GM12873 (cell line): ENCODE data around the gene GNL1.

Experiments
- CTCF ChIP-seq: IDR thresholded peaks from 2 replicates; pipeline ENCODE4 v1.5.1; 2012; ENCODE audit warnings: low read depth, mild to moderate bottlenecking, moderate library complexity, low read length, control low read depth; ENCODE audit not compliant: insufficient read depth; ENCODE audit errors: missing control alignments

The GNL1 gene

GRCh38 chr6:30507849-30508827 is 48.2 kb downstream of the GNL1 start:
- no peak for TF ChIP-seq CTCF

DNA sequence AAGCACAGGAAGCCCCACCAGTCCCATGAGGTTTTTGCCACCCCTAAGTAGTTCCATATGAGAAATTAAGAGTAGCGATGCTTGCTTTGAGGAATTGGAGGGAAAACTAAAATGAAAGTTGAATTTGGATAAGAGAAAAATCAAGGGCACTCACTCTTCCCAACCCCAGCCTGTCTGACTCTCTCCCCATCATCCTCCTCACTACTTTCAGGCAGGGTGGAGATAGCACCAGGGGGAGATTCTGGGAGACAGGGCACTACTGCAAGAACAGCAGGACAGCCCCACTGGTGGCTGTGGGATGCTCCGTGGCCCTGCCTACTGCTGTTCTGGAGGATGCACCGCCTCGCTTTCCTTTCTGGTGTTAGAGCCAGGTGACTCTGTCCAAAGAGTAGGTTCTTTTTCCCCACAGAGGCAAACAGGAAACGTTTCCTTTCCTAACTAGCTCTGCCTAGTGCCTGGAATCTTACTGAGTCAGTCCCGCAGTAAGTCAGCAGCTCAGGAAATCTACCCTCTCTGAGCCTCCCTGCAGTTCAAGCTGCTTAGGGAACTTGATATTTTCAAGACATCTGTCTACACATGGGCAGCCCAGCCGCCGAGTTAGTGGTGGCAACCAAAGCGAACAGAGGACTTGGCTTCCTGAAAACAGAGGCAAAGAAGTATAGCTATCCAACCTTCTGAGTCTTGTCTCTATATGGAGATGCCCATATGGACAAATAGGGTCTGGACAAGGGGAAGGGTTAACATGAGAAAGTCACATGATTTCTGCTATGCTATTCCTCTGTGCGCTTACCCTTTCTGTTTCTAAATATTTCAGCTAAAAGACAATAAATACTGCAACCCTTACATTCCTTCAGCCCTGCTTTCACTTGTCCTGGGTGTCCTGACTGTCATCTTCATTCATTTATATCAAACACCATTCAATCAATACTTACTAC is 55.6 kb downstream of the GNL1 start:
- TF ChIP-seq CTCF: no peak

GRCh38 chr6:30497714-30498113 is 58.6 kb downstream of the GNL1 start:
- no peak for TF ChIP-seq CTCF

GRCh38 chr6:30495993-30496392 is 60.3 kb downstream of the GNL1 start:
- no peak for TF ChIP-seq CTCF

- no peak for TF ChIP-seq CTCF
Observed at GRCh38 chr6:30494291-30494861, 61.9 kb downstream of the GNL1 start.

GRCh38 chr6:30493643-30494250 is 62.5 kb downstream of the GNL1 start:
- peak; percentile 61 for TF ChIP-seq CTCF
